Measurements from ENCODE around the gene CARHSP1.

DNA sequence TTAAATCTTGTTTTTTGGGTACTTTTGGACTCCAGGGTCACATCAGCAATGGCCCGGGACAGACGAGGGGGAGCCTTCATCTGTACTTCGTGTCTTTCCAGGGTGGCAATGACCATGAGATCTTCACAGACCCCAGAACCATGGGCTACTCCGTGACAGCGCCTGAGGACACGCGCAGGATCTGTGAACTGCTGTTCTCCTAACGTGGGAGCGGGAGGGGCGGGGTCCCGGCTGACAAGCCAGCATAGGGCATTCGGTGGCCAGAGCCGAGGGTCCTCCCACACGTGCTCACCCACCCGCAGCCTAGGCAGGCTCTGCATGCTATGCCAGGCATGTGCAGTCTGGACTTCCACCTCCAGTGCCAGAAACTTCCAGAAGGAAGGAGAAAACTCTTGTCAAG, 21.2 kb downstream of the CARHSP1 start:
- TF ChIP-seq BDP1 (IDR thresholded peaks at IDR 0.05; ENCODE audit: insufficient read depth, insufficient read length) (no peak), CBX3 (IDR thresholded peaks at IDR 0.05; ENCODE audit: borderline replicate concordance in 1 of 2, low read length in 2 of 2) (no peak), PHF8 (IDR thresholded peaks at IDR 0.05; ENCODE audit: borderline replicate concordance, low read length) (no peak), SETDB1 (IDR thresholded peaks at IDR 0.05; ENCODE audit: low read length) (no peak), FOS (IDR thresholded peaks at IDR 0.05; ENCODE audit: extremely low read depth, insufficient read length) (no peak), ZNF561 (CRISPR knock-in tag; conservative IDR thresholded peaks at IDR 0.05) (no peak), ESRRA (IDR thresholded peaks at IDR 0.05; ENCODE audit: borderline replicate concordance, low read depth) (no peak), NFRKB (IDR thresholded peaks at IDR 0.05; ENCODE audit: low read depth) (no peak), MCM2 (IDR thresholded peaks at IDR 0.05; ENCODE audit: low read depth) (no peak)
- TF ChIP-seq, protein P1, sequence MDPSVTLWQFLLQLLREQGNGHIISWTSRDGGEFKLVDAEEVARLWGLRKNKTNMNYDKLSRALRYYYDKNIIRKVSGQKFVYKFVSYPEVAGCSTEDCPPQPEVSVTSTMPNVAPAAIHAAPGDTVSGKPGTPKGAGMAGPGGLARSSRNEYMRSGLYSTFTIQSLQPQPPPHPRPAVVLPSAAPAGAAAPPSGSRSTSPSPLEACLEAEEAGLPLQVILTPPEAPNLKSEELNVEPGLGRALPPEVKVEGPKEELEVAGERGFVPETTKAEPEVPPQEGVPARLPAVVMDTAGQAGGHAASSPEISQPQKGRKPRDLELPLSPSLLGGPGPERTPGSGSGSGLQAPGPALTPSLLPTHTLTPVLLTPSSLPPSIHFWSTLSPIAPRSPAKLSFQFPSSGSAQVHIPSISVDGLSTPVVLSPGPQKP (CRISPR knock-in tag; IDR thresholded peaks at IDR 0.05): no peak
- TF ChIP-seq, protein P2, sequence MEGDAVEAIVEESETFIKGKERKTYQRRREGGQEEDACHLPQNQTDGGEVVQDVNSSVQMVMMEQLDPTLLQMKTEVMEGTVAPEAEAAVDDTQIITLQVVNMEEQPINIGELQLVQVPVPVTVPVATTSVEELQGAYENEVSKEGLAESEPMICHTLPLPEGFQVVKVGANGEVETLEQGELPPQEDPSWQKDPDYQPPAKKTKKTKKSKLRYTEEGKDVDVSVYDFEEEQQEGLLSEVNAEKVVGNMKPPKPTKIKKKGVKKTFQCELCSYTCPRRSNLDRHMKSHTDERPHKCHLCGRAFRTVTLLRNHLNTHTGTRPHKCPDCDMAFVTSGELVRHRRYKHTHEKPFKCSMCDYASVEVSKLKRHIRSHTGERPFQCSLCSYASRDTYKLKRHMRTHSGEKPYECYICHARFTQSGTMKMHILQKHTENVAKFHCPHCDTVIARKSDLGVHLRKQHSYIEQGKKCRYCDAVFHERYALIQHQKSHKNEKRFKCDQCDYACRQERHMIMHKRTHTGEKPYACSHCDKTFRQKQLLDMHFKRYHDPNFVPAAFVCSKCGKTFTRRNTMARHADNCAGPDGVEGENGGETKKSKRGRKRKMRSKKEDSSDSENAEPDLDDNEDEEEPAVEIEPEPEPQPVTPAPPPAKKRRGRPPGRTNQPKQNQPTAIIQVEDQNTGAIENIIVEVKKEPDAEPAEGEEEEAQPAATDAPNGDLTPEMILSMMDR (IDR thresholded peaks at IDR 0.05 in 2 of 3, conservative IDR thresholded peaks at IDR 0.05 in 1 of 3; ENCODE audit: insufficient read depth in 2 of 3, low read depth in 1 of 3, low read length in 3 of 3): no peak

All from K562 (cell line).